ENCODE results near the gene RMND1. TPM values are rescaled to one million over a fixed set of nuclear protein-coding genes. Genes with fewer than 3 reads are reported as not detected.

RMND1 gene
- 18.5 and 20.5 TPM in 2 replicates for total RNA-seq

GRCh38 chr6:151451950-151452749 is at the start of gene RMND1:
Gene RMND1, minus strand, starts transcription at chr6:151452126. Its CDS starts 6,315 bp downstream, at chr6:151445811.
- peaks cover 27% of the 10 kb centered on the region for H3K4me1 Mint-ChIP-seq (ENCODE audit: low read depth)
- intact Hi-C loops (cut with micrococcal nuclease): loop anchor here (1.0 to 5.0 kb wide), 5 partner anchors 24 to 1551 kb away; partner anchors contain the start of gene MTRF1L
- no peaks in the 10 kb centered on the region for H3K9me3 Mint-ChIP-seq
- peak within 1 kb of the TSS; percentile 82 for H3K27ac Mint-ChIP-seq
- H3K27me3 Mint-ChIP-seq (ENCODE audit: low read depth): no peaks in the 10 kb centered on the region
- DNase-seq (ENCODE audit: low spot score): peak; percentile 99
- H3K4me3 Mint-ChIP-seq (ENCODE audit: low read depth): peak within 1 kb of the TSS; percentile 97
- peaks cover 19% of the 10 kb centered on the region for H3K36me3 Mint-ChIP-seq (ENCODE audit: low read depth)

- Mint-ChIP-seq H3K4me3 (ENCODE audit: low read depth) (no peak overlapping the region), H3K4me1 (ENCODE audit: low read depth) (peaks cover 11% of the 10 kb centered on the region), H3K27me3 (ENCODE audit: low read depth) (peaks cover 43% of the 10 kb centered on the region), H3K27ac (no peak overlapping the region), H3K9me3 (no peaks in the 10 kb centered on the region), H3K36me3 (ENCODE audit: low read depth) (no peaks in the 10 kb centered on the region)
- intact Hi-C loops (cut with micrococcal nuclease): no loop called here
- DNase-seq (ENCODE audit: low spot score): no peak
Observed at GRCh38 chr6:151499551-151499950, 47.6 kb upstream of the RMND1 start.

GRCh38 chr6:151498327-151498726 is 46.4 kb upstream of the RMND1 start:
- Mint-ChIP-seq H3K27ac (no peak overlapping the region), H3K4me1 (ENCODE audit: low read depth) (peaks cover 15% of the 10 kb centered on the region), H3K27me3 (ENCODE audit: low read depth) (peaks cover 50% of the 10 kb centered on the region), H3K9me3 (no peaks in the 10 kb centered on the region), H3K4me3 (ENCODE audit: low read depth) (no peak overlapping the region), H3K36me3 (ENCODE audit: low read depth) (no peaks in the 10 kb centered on the region)
- intact Hi-C loops (cut with micrococcal nuclease): no loop called here
- no peak for DNase-seq (ENCODE audit: low spot score)

- peaks cover 17% of the 10 kb centered on the region for H3K4me1 Mint-ChIP-seq (ENCODE audit: low read depth)
- no peak overlapping the region for H3K27ac Mint-ChIP-seq
- no peak for DNase-seq (ENCODE audit: low spot score)
- peaks cover 52% of the 10 kb centered on the region for H3K27me3 Mint-ChIP-seq (ENCODE audit: low read depth)
- H3K36me3 Mint-ChIP-seq (ENCODE audit: low read depth): no peaks in the 10 kb centered on the region
- intact Hi-C loops (cut with micrococcal nuclease): no loop called here
- no peaks in the 10 kb centered on the region for H3K9me3 Mint-ChIP-seq
- no peak overlapping the region for H3K4me3 Mint-ChIP-seq (ENCODE audit: low read depth)
Observed at GRCh38 chr6:151497905-151498304, 46.0 kb upstream of the RMND1 start.

- intact Hi-C loops (cut with micrococcal nuclease): no loop called here
- Mint-ChIP-seq H3K27ac (no peak overlapping the region), H3K9me3 (no peaks in the 10 kb centered on the region), H3K27me3 (ENCODE audit: low read depth) (peaks cover 61% of the 10 kb centered on the region), H3K4me1 (ENCODE audit: low read depth) (peaks cover 17% of the 10 kb centered on the region), H3K36me3 (ENCODE audit: low read depth) (no peaks in the 10 kb centered on the region), H3K4me3 (ENCODE audit: low read depth) (peak overlapping the region; percentile 57)
- DNase-seq (ENCODE audit: low spot score): no peak
Observed at GRCh38 chr6:151495380-151495779, 43.5 kb upstream of the RMND1 start.

- Mint-ChIP-seq H3K36me3 (ENCODE audit: low read depth) (no peaks in the 10 kb centered on the region), H3K27me3 (ENCODE audit: low read depth) (peaks cover 59% of the 10 kb centered on the region), H3K9me3 (no peaks in the 10 kb centered on the region), H3K4me1 (ENCODE audit: low read depth) (peaks cover 17% of the 10 kb centered on the region), H3K4me3 (ENCODE audit: low read depth) (peak overlapping the region; percentile 56), H3K27ac (no peak overlapping the region)
- DNase-seq (ENCODE audit: low spot score): no peak
- intact Hi-C loops (cut with micrococcal nuclease): no loop called here
Observed at GRCh38 chr6:151494936-151495320, 43.0 kb upstream of the RMND1 start.

- Mint-ChIP-seq H3K36me3 (ENCODE audit: low read depth) (no peaks in the 10 kb centered on the region), H3K9me3 (no peaks in the 10 kb centered on the region), H3K27ac (no peak overlapping the region), H3K4me1 (ENCODE audit: low read depth) (peaks cover 17% of the 10 kb centered on the region), H3K27me3 (ENCODE audit: low read depth) (peaks cover 55% of the 10 kb centered on the region), H3K4me3 (ENCODE audit: low read depth) (peak overlapping the region; percentile 56)
- intact Hi-C loops (cut with micrococcal nuclease): no loop called here
- no peak for DNase-seq (ENCODE audit: low spot score)
Observed at GRCh38 chr6:151494235-151494935, 42.5 kb upstream of the RMND1 start.

- Mint-ChIP-seq H3K27me3 (ENCODE audit: low read depth) (peaks cover 61% of the 10 kb centered on the region), H3K4me1 (ENCODE audit: low read depth) (peaks cover 17% of the 10 kb centered on the region), H3K4me3 (ENCODE audit: low read depth) (peak within 1 kb of the TSS; percentile 56), H3K27ac (no peak within 1 kb of the TSS), H3K36me3 (ENCODE audit: low read depth) (no peaks in the 10 kb centered on the region), H3K9me3 (no peaks in the 10 kb centered on the region)
- DNase-seq (ENCODE audit: low spot score): no peak
- intact Hi-C loops (cut with micrococcal nuclease): no loop called here
Observed at GRCh38 chr6:151493804-151494234, 41.9 kb upstream of the RMND1 start, which contains the start of gene CCDC170. Gene CCDC170, plus strand, starts transcription at chr6:151494017. Its CDS starts 112 bp downstream, at chr6:151494129.

GRCh38 chr6:151493161-151493803 is 41.4 kb upstream of the RMND1 start:
- DNase-seq (ENCODE audit: low spot score): no peak
- intact Hi-C loops (cut with micrococcal nuclease): no loop called here
- Mint-ChIP-seq H3K27me3 (ENCODE audit: low read depth) (peaks cover 62% of the 10 kb centered on the region), H3K4me3 (ENCODE audit: low read depth) (peak overlapping the region; percentile 33), H3K4me1 (ENCODE audit: low read depth) (peaks cover 13% of the 10 kb centered on the region), H3K36me3 (ENCODE audit: low read depth) (no peaks in the 10 kb centered on the region), H3K9me3 (no peaks in the 10 kb centered on the region), H3K27ac (no peak overlapping the region)

- Mint-ChIP-seq H3K27me3 (ENCODE audit: low read depth) (peaks cover 58% of the 10 kb centered on the region), H3K4me3 (ENCODE audit: low read depth) (no peak overlapping the region), H3K9me3 (no peaks in the 10 kb centered on the region), H3K36me3 (ENCODE audit: low read depth) (peaks cover 2% of the 10 kb centered on the region), H3K27ac (no peak overlapping the region), H3K4me1 (ENCODE audit: low read depth) (peaks cover 13% of the 10 kb centered on the region)
- DNase-seq (ENCODE audit: low spot score): no peak
- intact Hi-C loops (cut with micrococcal nuclease): no loop called here
Observed at GRCh38 chr6:151490996-151491395, 39.1 kb upstream of the RMND1 start.

GRCh38 chr6:151488226-151488625 is 36.3 kb upstream of the RMND1 start:
- peaks cover 2% of the 10 kb centered on the region for H3K36me3 Mint-ChIP-seq (ENCODE audit: low read depth)
- H3K4me3 Mint-ChIP-seq (ENCODE audit: low read depth): no peak overlapping the region
- no peak overlapping the region for H3K27ac Mint-ChIP-seq
- no peaks in the 10 kb centered on the region for H3K9me3 Mint-ChIP-seq
- no peak for DNase-seq (ENCODE audit: low spot score)
- intact Hi-C loops (cut with micrococcal nuclease): no loop called here
- peaks cover 7% of the 10 kb centered on the region for H3K4me1 Mint-ChIP-seq (ENCODE audit: low read depth)
- peaks cover 36% of the 10 kb centered on the region for H3K27me3 Mint-ChIP-seq (ENCODE audit: low read depth)

- no peak overlapping the region for H3K4me3 Mint-ChIP-seq (ENCODE audit: low read depth)
- H3K36me3 Mint-ChIP-seq (ENCODE audit: low read depth): peaks cover 2% of the 10 kb centered on the region
- H3K4me1 Mint-ChIP-seq (ENCODE audit: low read depth): peaks cover 20% of the 10 kb centered on the region
- intact Hi-C loops (cut with micrococcal nuclease): no loop called here
- H3K27ac Mint-ChIP-seq: no peak overlapping the region
- no peak for DNase-seq (ENCODE audit: low spot score)
- no peaks in the 10 kb centered on the region for H3K9me3 Mint-ChIP-seq
- H3K27me3 Mint-ChIP-seq (ENCODE audit: low read depth): peaks cover 6% of the 10 kb centered on the region
Observed at GRCh38 chr6:151483994-151484393, 32.1 kb upstream of the RMND1 start.
